ENCODE data around the gene MS4A12.
"Not testable (repeated sequence)": the region's sequence is repeated elsewhere in the genome, so short reads cannot be mapped to it uniquely, and the experiment has no call there.

Gene MS4A12

GRCh38 chr11:60492488-60493009 lies at the start of gene MS4A12:
Gene MS4A12, plus strand, starts transcription at chr11:60492778. Its CDS starts 4,541 bp downstream, at chr11:60497319.
- Histone ChIP-seq H3F3A (ENCODE audit: control insufficient read depth, insufficient read depth) (no peaks in the 10 kb centered on the region), H4K20me1 (ENCODE audit: control insufficient read depth, insufficient read depth, low read depth, low read length) (no peaks in the 10 kb centered on the region), H3K9me3 (ENCODE audit: control insufficient read depth, insufficient read depth, low read length) (no peaks in the 10 kb centered on the region), H3K36me3 (ENCODE audit: control insufficient read depth, low read length) (no peaks in the 10 kb centered on the region), H3K79me2 (ENCODE audit: control insufficient read depth, low read length) (no peaks in the 10 kb centered on the region), H3K27ac (ENCODE audit: low read depth, low read length) (no peak within 1 kb of the TSS), H3K4me2 (ENCODE audit: low read length) (no peak within 1 kb of the TSS), H3K9me2 (replicated peaks; ENCODE audit: control insufficient read depth, low read length) (no peaks in the 10 kb centered on the region), H3K4me1 (ENCODE audit: control insufficient read depth, low read length) (no peaks in the 10 kb centered on the region), H3K27me3 (ENCODE audit: control insufficient read depth, low read length) (no peaks in the 10 kb centered on the region), H3K4me3 (ENCODE audit: low read length) (no peak within 1 kb of the TSS)
- no peak for TF ChIP-seq EZH2phosphoT487 (IDR thresholded peaks at IDR 0.05; ENCODE audit: borderline replicate concordance, low read length)
- TF ChIP-seq CTCF (IDR thresholded peaks at IDR 0.05; ENCODE audit: low read depth, low read length, poor library complexity, severe bottlenecking), result no peak

- H3K4me3 ChIP-seq (ENCODE audit: low read length), result peak overlapping the region; percentile 65; the same call in 1 of the 2 replicates
- no peaks in the 10 kb centered on the region for H4K20me1 ChIP-seq (ENCODE audit: control insufficient read depth, insufficient read depth, low read depth, low read length)
- no peaks in the 10 kb centered on the region for H3K27me3 ChIP-seq (ENCODE audit: control insufficient read depth, low read length)
- TF ChIP-seq CTCF (IDR thresholded peaks at IDR 0.05; ENCODE audit: low read depth, low read length, poor library complexity, severe bottlenecking), result no peak
- TF ChIP-seq EZH2phosphoT487 (IDR thresholded peaks at IDR 0.05; ENCODE audit: borderline replicate concordance, low read length), result no peak
- peak overlapping the region; percentile 79 for H3K4me2 ChIP-seq (ENCODE audit: low read length)
- H3K9me2 ChIP-seq (replicated peaks; ENCODE audit: control insufficient read depth, low read length), result no peaks in the 10 kb centered on the region
- H3K9me3 ChIP-seq (ENCODE audit: control insufficient read depth, insufficient read depth, low read length), result peaks cover 6% of the 10 kb centered on the region; the same call in 1 of the 2 replicates
- peaks cover 63% of the 10 kb centered on the region for H3K4me1 ChIP-seq (ENCODE audit: control insufficient read depth, low read length)
- H3K27ac ChIP-seq (ENCODE audit: low read depth, low read length), result no peak overlapping the region
- no peaks in the 10 kb centered on the region for H3K36me3 ChIP-seq (ENCODE audit: control insufficient read depth, low read length)
- H3F3A ChIP-seq (ENCODE audit: control insufficient read depth, insufficient read depth), result peaks cover 14% of the 10 kb centered on the region
- H3K79me2 ChIP-seq (ENCODE audit: control insufficient read depth, low read length), result no peaks in the 10 kb centered on the region
Measured at GRCh38 chr11:60447070-60447469, 45.5 kb upstream of the MS4A12 start.

- Histone ChIP-seq H3K9me3 (ENCODE audit: control insufficient read depth, insufficient read depth, low read length) (peaks cover 6% of the 10 kb centered on the region; the same call in 1 of the 2 replicates), H3K27me3 (ENCODE audit: control insufficient read depth, low read length) (no peaks in the 10 kb centered on the region), H3K4me2 (ENCODE audit: low read length) (no peak overlapping the region), H3K4me3 (ENCODE audit: low read length) (no peak overlapping the region), H3K79me2 (ENCODE audit: control insufficient read depth, low read length) (no peaks in the 10 kb centered on the region), H3K27ac (ENCODE audit: low read depth, low read length) (no peak overlapping the region), H3K4me1 (ENCODE audit: control insufficient read depth, low read length) (peaks cover 62% of the 10 kb centered on the region), H3K36me3 (ENCODE audit: control insufficient read depth, low read length) (no peaks in the 10 kb centered on the region), H4K20me1 (ENCODE audit: control insufficient read depth, insufficient read depth, low read depth, low read length) (no peaks in the 10 kb centered on the region), H3F3A (ENCODE audit: control insufficient read depth, insufficient read depth) (peaks cover 11% of the 10 kb centered on the region), H3K9me2 (replicated peaks; ENCODE audit: control insufficient read depth, low read length) (no peaks in the 10 kb centered on the region)
- no peak for TF ChIP-seq CTCF (IDR thresholded peaks at IDR 0.05; ENCODE audit: low read depth, low read length, poor library complexity, severe bottlenecking)
- TF ChIP-seq EZH2phosphoT487 (IDR thresholded peaks at IDR 0.05; ENCODE audit: borderline replicate concordance, low read length), result no peak
Measured at GRCh38 chr11:60447846-60448245, 44.7 kb upstream of the MS4A12 start.

GRCh38 chr11:60451185-60451584 lies 41.4 kb upstream of the MS4A12 start:
- peaks cover 18% of the 10 kb centered on the region for H3K79me2 ChIP-seq (ENCODE audit: control insufficient read depth, low read length)
- H3K9me3 ChIP-seq (ENCODE audit: control insufficient read depth, insufficient read depth, low read length); H3K27me3 ChIP-seq (ENCODE audit: control insufficient read depth, low read length); H3K27ac ChIP-seq (ENCODE audit: low read depth, low read length); H3K9me2 ChIP-seq (replicated peaks; ENCODE audit: control insufficient read depth, low read length); H3K4me3 ChIP-seq (ENCODE audit: low read length); H4K20me1 ChIP-seq (ENCODE audit: control insufficient read depth, insufficient read depth, low read depth, low read length); H3K4me2 ChIP-seq (ENCODE audit: low read length): not testable (repeated sequence)
- peaks cover 62% of the 10 kb centered on the region for H3K4me1 ChIP-seq (ENCODE audit: control insufficient read depth, low read length)
- peaks cover 28% of the 10 kb centered on the region for H3F3A ChIP-seq (ENCODE audit: control insufficient read depth, insufficient read depth)
- peaks cover 23% of the 10 kb centered on the region for H3K36me3 ChIP-seq (ENCODE audit: control insufficient read depth, low read length)

Data from DOHH2 (cell line).